Smooth muscle cell of the brain vasculature (primary cell): ENCODE results near the gene ELAC1.
A peak's percentile ranks its signal among the peaks of the same experiment; 100 is the strongest.

Experiments used
- DNase-seq: peaks from one replicate; pipeline ENCODE4 v3.0.0-alpha.2; 2012; ENCODE audit warnings: low read depth, low spot score

ELAC1 gene

GRCh38 chr18:51017140-51017879, 49.5 kb downstream of the ELAC1 start:
- no peak for DNase-seq

- DNase-seq: no peak
These were observed 52.7 kb downstream of the ELAC1 start for GRCh38 chr18:51020536-51020935.

- DNase-seq: no peak
These were observed 53.6 kb downstream of the ELAC1 start for GRCh38 chr18:51021226-51021965.

- DNase-seq: no peak
These were observed 57.7 kb downstream of the ELAC1 start for GRCh38 chr18:51025512-51025911.

GRCh38 chr18:51028201-51028805, 60.5 kb downstream of the ELAC1 start:
- DNase-seq: no peak

- DNase-seq: no peak
These were observed 61.5 kb downstream of the ELAC1 start for GRCh38 chr18:51029378-51029693.

- DNase-seq: peak; percentile 89
These were observed 62.1 kb downstream of the ELAC1 start, which contains the start of gene SMAD4 for GRCh38 chr18:51029694-51030536. Gene SMAD4, plus strand, starts transcription at chr18:51030213. Its CDS starts 16,834 bp downstream, at chr18:51047047.

GRCh38 chr18:51030537-51031258, 62.9 kb downstream of the ELAC1 start:
- no peak for DNase-seq

GRCh38 chr18:51032193-51032592, 64.4 kb downstream of the ELAC1 start:
- no peak for DNase-seq

GRCh38 chr18:51037230-51037629, 69.4 kb downstream of the ELAC1 start:
- DNase-seq: no peak
